ENCODE results near the gene TAP1.

The TAP1 gene

GRCh38 chr6:32835167-32835893, 18.2 kb downstream of the TAP1 start:
- Histone ChIP-seq H3K27me3 (ENCODE audit: control insufficient read depth, insufficient read depth, low read length) (peaks cover 7% of the 10 kb centered on the region), H3K4me1 (ENCODE audit: control insufficient read depth, low read depth, low read length) (peaks cover 4% of the 10 kb centered on the region), H3K9me3 (ENCODE audit: control insufficient read depth, low read depth, low read length) (no peaks in the 10 kb centered on the region), H3K27ac (ENCODE audit: low read length) (no peak overlapping the region), H3K4me3 (ENCODE audit: low read length) (no peak overlapping the region), H3K9ac (ENCODE audit: low read length) (no peak overlapping the region), H3K36me3 (ENCODE audit: control insufficient read depth, low read depth, low read length) (no peaks in the 10 kb centered on the region)

- no peaks in the 10 kb centered on the region for H3K9me3 ChIP-seq (ENCODE audit: control insufficient read depth, low read depth, low read length)
- H3K9ac ChIP-seq (ENCODE audit: low read length): no peak overlapping the region
- no peak overlapping the region for H3K27ac ChIP-seq (ENCODE audit: low read length)
- peaks cover 7% of the 10 kb centered on the region for H3K27me3 ChIP-seq (ENCODE audit: control insufficient read depth, insufficient read depth, low read length)
- H3K4me1 ChIP-seq (ENCODE audit: control insufficient read depth, low read depth, low read length): peaks cover 4% of the 10 kb centered on the region
- no peaks in the 10 kb centered on the region for H3K36me3 ChIP-seq (ENCODE audit: control insufficient read depth, low read depth, low read length)
- H3K4me3 ChIP-seq (ENCODE audit: low read length): no peak overlapping the region
These were observed 19.8 kb downstream of the TAP1 start for GRCh38 chr6:32833664-32834063.

GRCh38 chr6:32832535-32832934, 21.0 kb downstream of the TAP1 start:
- no peaks in the 10 kb centered on the region for H3K36me3 ChIP-seq (ENCODE audit: control insufficient read depth, low read depth, low read length)

GRCh38 chr6:32830936-32831335, 22.6 kb downstream of the TAP1 start:
- Histone ChIP-seq H3K27me3 (ENCODE audit: control insufficient read depth, insufficient read depth, low read length) (no peaks in the 10 kb centered on the region), H3K36me3 (ENCODE audit: control insufficient read depth, low read depth, low read length) (no peaks in the 10 kb centered on the region), H3K4me1 (ENCODE audit: control insufficient read depth, low read depth, low read length) (peaks cover 2% of the 10 kb centered on the region), H3K4me3 (ENCODE audit: low read length) (no peak overlapping the region), H3K9me3 (ENCODE audit: control insufficient read depth, low read depth, low read length) (no peaks in the 10 kb centered on the region), H3K9ac (ENCODE audit: low read length) (no peak overlapping the region), H3K27ac (ENCODE audit: low read length) (no peak overlapping the region)

More at GRCh38 chr6:32832535-32832934, 21.0 kb downstream of the TAP1 start:
- H3K27ac ChIP-seq (ENCODE audit: low read length): no peak overlapping the region
- peaks cover 6% of the 10 kb centered on the region for H3K27me3 ChIP-seq (ENCODE audit: control insufficient read depth, insufficient read depth, low read length)
- no peaks in the 10 kb centered on the region for H3K9me3 ChIP-seq (ENCODE audit: control insufficient read depth, low read depth, low read length)
- no peak overlapping the region for H3K4me3 ChIP-seq (ENCODE audit: low read length)
- peaks cover 2% of the 10 kb centered on the region for H3K4me1 ChIP-seq (ENCODE audit: control insufficient read depth, low read depth, low read length)
- no peak overlapping the region for H3K9ac ChIP-seq (ENCODE audit: low read length)

GRCh38 chr6:32830017-32830416, 23.5 kb downstream of the TAP1 start:
- no peaks in the 10 kb centered on the region for H3K27me3 ChIP-seq (ENCODE audit: control insufficient read depth, insufficient read depth, low read length)
- H3K36me3 ChIP-seq (ENCODE audit: control insufficient read depth, low read depth, low read length): no peaks in the 10 kb centered on the region
- H3K9ac ChIP-seq (ENCODE audit: low read length): no peak overlapping the region
- no peaks in the 10 kb centered on the region for H3K9me3 ChIP-seq (ENCODE audit: control insufficient read depth, low read depth, low read length)
- H3K4me1 ChIP-seq (ENCODE audit: control insufficient read depth, low read depth, low read length): peaks cover 5% of the 10 kb centered on the region
- H3K4me3 ChIP-seq (ENCODE audit: low read length): no peak overlapping the region
- H3K27ac ChIP-seq (ENCODE audit: low read length): no peak overlapping the region

- H3K9ac ChIP-seq (ENCODE audit: low read length): no peak overlapping the region
- no peak overlapping the region for H3K4me3 ChIP-seq (ENCODE audit: low read length)
- H3K36me3 ChIP-seq (ENCODE audit: control insufficient read depth, low read depth, low read length): no peaks in the 10 kb centered on the region
- H3K9me3 ChIP-seq (ENCODE audit: control insufficient read depth, low read depth, low read length): no peaks in the 10 kb centered on the region
- peaks cover 5% of the 10 kb centered on the region for H3K4me1 ChIP-seq (ENCODE audit: control insufficient read depth, low read depth, low read length)
- no peak overlapping the region for H3K27ac ChIP-seq (ENCODE audit: low read length)
- no peaks in the 10 kb centered on the region for H3K27me3 ChIP-seq (ENCODE audit: control insufficient read depth, insufficient read depth, low read length)
These were observed 24.0 kb downstream of the TAP1 start for GRCh38 chr6:32829495-32829894.

GRCh38 chr6:32827025-32827424, 26.5 kb downstream of the TAP1 start:
- Histone ChIP-seq H3K36me3 (ENCODE audit: control insufficient read depth, low read depth, low read length) (no peaks in the 10 kb centered on the region), H3K27ac (ENCODE audit: low read length) (no peak overlapping the region), H3K9ac (ENCODE audit: low read length) (no peak overlapping the region), H3K27me3 (ENCODE audit: control insufficient read depth, insufficient read depth, low read length) (no peaks in the 10 kb centered on the region), H3K4me3 (ENCODE audit: low read length) (no peak overlapping the region), H3K9me3 (ENCODE audit: control insufficient read depth, low read depth, low read length) (no peaks in the 10 kb centered on the region), H3K4me1 (ENCODE audit: control insufficient read depth, low read depth, low read length) (peaks cover 5% of the 10 kb centered on the region)

GRCh38 chr6:32825966-32826365, 27.5 kb downstream of the TAP1 start:
- Histone ChIP-seq H3K9me3 (ENCODE audit: control insufficient read depth, low read depth, low read length) (no peaks in the 10 kb centered on the region), H3K9ac (ENCODE audit: low read length) (no peak overlapping the region), H3K27ac (ENCODE audit: low read length) (no peak overlapping the region), H3K27me3 (ENCODE audit: control insufficient read depth, insufficient read depth, low read length) (no peaks in the 10 kb centered on the region), H3K4me3 (ENCODE audit: low read length) (no peak overlapping the region), H3K4me1 (ENCODE audit: control insufficient read depth, low read depth, low read length) (peaks cover 5% of the 10 kb centered on the region), H3K36me3 (ENCODE audit: control insufficient read depth, low read depth, low read length) (no peaks in the 10 kb centered on the region)

GRCh38 chr6:32819729-32820128, 33.8 kb downstream of the TAP1 start:
- Histone ChIP-seq H3K4me1 (ENCODE audit: control insufficient read depth, low read depth, low read length) (no peaks in the 10 kb centered on the region), H3K4me3 (ENCODE audit: low read length) (no peak overlapping the region), H3K27ac (ENCODE audit: low read length) (no peak overlapping the region)

GRCh38 chr6:32818867-32819266, 34.6 kb downstream of the TAP1 start:
- H3K9me3 ChIP-seq (ENCODE audit: control insufficient read depth, low read depth, low read length): no peaks in the 10 kb centered on the region
- no peak overlapping the region for H3K9ac ChIP-seq (ENCODE audit: low read length)
- no peaks in the 10 kb centered on the region for H3K36me3 ChIP-seq (ENCODE audit: control insufficient read depth, low read depth, low read length)
- H3K27ac ChIP-seq (ENCODE audit: low read length): no peak overlapping the region
- H3K4me1 ChIP-seq (ENCODE audit: control insufficient read depth, low read depth, low read length): no peaks in the 10 kb centered on the region
- H3K27me3 ChIP-seq (ENCODE audit: control insufficient read depth, insufficient read depth, low read length): no peaks in the 10 kb centered on the region
- no peak overlapping the region for H3K4me3 ChIP-seq (ENCODE audit: low read length)

More at GRCh38 chr6:32819729-32820128, 33.8 kb downstream of the TAP1 start:
- H3K9ac ChIP-seq (ENCODE audit: low read length): no peak overlapping the region
- no peaks in the 10 kb centered on the region for H3K36me3 ChIP-seq (ENCODE audit: control insufficient read depth, low read depth, low read length)
- H3K9me3 ChIP-seq (ENCODE audit: control insufficient read depth, low read depth, low read length): no peaks in the 10 kb centered on the region
- no peaks in the 10 kb centered on the region for H3K27me3 ChIP-seq (ENCODE audit: control insufficient read depth, insufficient read depth, low read length)

- Histone ChIP-seq H3K4me1 (ENCODE audit: control insufficient read depth, low read depth, low read length) (no peaks in the 10 kb centered on the region), H3K9ac (ENCODE audit: low read length) (no peak within 1 kb of the TSS), H3K36me3 (ENCODE audit: control insufficient read depth, low read depth, low read length) (no peaks in the 10 kb centered on the region), H3K27ac (ENCODE audit: low read length) (no peak within 1 kb of the TSS), H3K27me3 (ENCODE audit: control insufficient read depth, insufficient read depth, low read length) (no peaks in the 10 kb centered on the region), H3K4me3 (ENCODE audit: low read length) (no peak within 1 kb of the TSS), H3K9me3 (ENCODE audit: control insufficient read depth, low read depth, low read length) (no peaks in the 10 kb centered on the region)
These were observed 36.7 kb downstream of the TAP1 start, which contains the start of gene HLA-DOB for GRCh38 chr6:32816746-32817204. HLA-DOB (minus strand) TSS chr6:32817002; CDS start chr6:32816951, 51 bp downstream.

- Histone ChIP-seq H3K27me3 (ENCODE audit: control insufficient read depth, insufficient read depth, low read length) (no peaks in the 10 kb centered on the region), H3K4me3 (ENCODE audit: low read length) (no peak overlapping the region), H3K9ac (ENCODE audit: low read length) (no peak overlapping the region), H3K4me1 (ENCODE audit: control insufficient read depth, low read depth, low read length) (no peaks in the 10 kb centered on the region), H3K9me3 (ENCODE audit: control insufficient read depth, low read depth, low read length) (no peaks in the 10 kb centered on the region), H3K27ac (ENCODE audit: low read length) (no peak overlapping the region), H3K36me3 (ENCODE audit: control insufficient read depth, low read depth, low read length) (no peaks in the 10 kb centered on the region)
These were observed 37.5 kb downstream of the TAP1 start for GRCh38 chr6:32815996-32816395.

Measured in iPS-18a (cell line).